Measurements from ENCODE around the gene WSCD2.

Gene WSCD2

DNA sequence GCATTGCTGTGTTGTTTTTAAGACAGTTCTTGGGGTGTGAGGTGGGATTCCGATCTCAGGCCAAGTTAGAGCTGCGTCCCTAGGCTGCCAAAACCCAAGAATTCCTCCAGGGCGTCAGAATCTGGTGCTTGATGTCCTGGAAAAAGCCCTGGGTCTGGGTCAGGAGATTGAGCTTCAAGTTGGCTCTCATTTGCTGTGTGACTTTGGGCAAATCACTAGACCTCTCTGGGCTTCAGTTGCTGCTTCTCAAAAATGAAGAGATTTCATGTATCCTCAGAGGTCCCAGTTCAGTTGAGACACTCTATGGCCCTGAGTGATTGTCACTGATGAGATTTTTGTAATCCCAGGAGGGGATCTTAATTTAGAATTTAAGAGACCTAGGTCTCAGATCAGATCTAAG is 1.9 kb downstream of the WSCD2 start:
- no peaks in the 10 kb centered on the region for H3K79me2 ChIP-seq (ENCODE audit: insufficient read depth, low read length)
- no peaks in the 10 kb centered on the region for H3K27me3 ChIP-seq (ENCODE audit: insufficient read depth, low read length, poor library complexity, severe bottlenecking)
- H3K9me3 ChIP-seq (ENCODE audit: insufficient read depth, low read depth, low read length) = no peaks in the 10 kb centered on the region
- TF ChIP-seq, protein P1, sequence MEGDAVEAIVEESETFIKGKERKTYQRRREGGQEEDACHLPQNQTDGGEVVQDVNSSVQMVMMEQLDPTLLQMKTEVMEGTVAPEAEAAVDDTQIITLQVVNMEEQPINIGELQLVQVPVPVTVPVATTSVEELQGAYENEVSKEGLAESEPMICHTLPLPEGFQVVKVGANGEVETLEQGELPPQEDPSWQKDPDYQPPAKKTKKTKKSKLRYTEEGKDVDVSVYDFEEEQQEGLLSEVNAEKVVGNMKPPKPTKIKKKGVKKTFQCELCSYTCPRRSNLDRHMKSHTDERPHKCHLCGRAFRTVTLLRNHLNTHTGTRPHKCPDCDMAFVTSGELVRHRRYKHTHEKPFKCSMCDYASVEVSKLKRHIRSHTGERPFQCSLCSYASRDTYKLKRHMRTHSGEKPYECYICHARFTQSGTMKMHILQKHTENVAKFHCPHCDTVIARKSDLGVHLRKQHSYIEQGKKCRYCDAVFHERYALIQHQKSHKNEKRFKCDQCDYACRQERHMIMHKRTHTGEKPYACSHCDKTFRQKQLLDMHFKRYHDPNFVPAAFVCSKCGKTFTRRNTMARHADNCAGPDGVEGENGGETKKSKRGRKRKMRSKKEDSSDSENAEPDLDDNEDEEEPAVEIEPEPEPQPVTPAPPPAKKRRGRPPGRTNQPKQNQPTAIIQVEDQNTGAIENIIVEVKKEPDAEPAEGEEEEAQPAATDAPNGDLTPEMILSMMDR (conservative IDR thresholded peaks at IDR 0.05; ENCODE audit: low read length) = no peak
- TF ChIP-seq EZH2phosphoT487 (IDR thresholded peaks at IDR 0.05; ENCODE audit: borderline replicate concordance) = no peak
- H3K36me3 ChIP-seq (ENCODE audit: insufficient read depth, low read length) = no peaks in the 10 kb centered on the region
- no peaks in the 10 kb centered on the region for H3K9me2 ChIP-seq (replicated peaks; ENCODE audit: low read depth, low read length)
- no peak overlapping the region for H3K4me3 ChIP-seq (ENCODE audit: low read length, poor library complexity, severe bottlenecking)
- no peak overlapping the region for H3K9ac ChIP-seq (ENCODE audit: low read depth, low read length, poor library complexity, severe bottlenecking)
- no peak overlapping the region for H3K4me2 ChIP-seq (ENCODE audit: low read depth, low read length, poor library complexity, severe bottlenecking)
- H2AFZ ChIP-seq (ENCODE audit: low read length) = no peak overlapping the region
- no peaks in the 10 kb centered on the region for H3F3A ChIP-seq (ENCODE audit: low read depth)
- H3K4me1 ChIP-seq (ENCODE audit: insufficient read depth, low read length, poor library complexity, severe bottlenecking) = no peaks in the 10 kb centered on the region
- H4K20me1 ChIP-seq (ENCODE audit: insufficient read depth, low read length, poor library complexity, severe bottlenecking) = no peaks in the 10 kb centered on the region

DNA sequence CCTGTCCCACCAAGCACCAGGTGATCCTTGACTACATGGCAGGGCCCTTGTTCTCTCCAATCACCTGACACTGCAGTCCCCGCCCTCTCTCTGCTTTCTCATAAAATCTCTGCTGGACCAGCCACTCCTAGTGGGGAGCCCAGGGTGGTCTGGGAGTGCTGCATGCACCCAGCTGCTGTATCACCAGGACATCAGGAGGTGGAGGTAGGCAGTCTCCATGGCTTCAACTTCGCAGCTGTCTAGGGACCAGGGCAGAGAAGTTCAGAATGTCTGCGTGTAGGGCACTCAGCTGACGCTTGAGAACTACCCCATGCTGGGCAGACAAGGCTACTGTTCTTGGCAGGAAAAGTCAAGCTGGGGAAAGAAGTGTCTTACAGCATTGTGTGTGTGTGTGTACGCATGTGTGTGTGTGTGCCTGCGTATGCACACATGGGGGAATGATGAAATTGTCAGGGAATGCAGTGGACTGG is 2.6 kb downstream of the WSCD2 start:
- H3K9me2 ChIP-seq (replicated peaks; ENCODE audit: low read depth, low read length) = no peaks in the 10 kb centered on the region
- no peaks in the 10 kb centered on the region for H3K9me3 ChIP-seq (ENCODE audit: insufficient read depth, low read depth, low read length)
- H3K4me1 ChIP-seq (ENCODE audit: insufficient read depth, low read length, poor library complexity, severe bottlenecking) = no peaks in the 10 kb centered on the region
- no peaks in the 10 kb centered on the region for H3K36me3 ChIP-seq (ENCODE audit: insufficient read depth, low read length)
- no peak overlapping the region for H2AFZ ChIP-seq (ENCODE audit: low read length)
- no peaks in the 10 kb centered on the region for H3F3A ChIP-seq (ENCODE audit: low read depth)
- H3K27me3 ChIP-seq (ENCODE audit: insufficient read depth, low read length, poor library complexity, severe bottlenecking) = no peaks in the 10 kb centered on the region
- no peak overlapping the region for H3K9ac ChIP-seq (ENCODE audit: low read depth, low read length, poor library complexity, severe bottlenecking)
- TF ChIP-seq EZH2phosphoT487 (IDR thresholded peaks at IDR 0.05; ENCODE audit: borderline replicate concordance) = no peak
- TF ChIP-seq, protein P1 (conservative IDR thresholded peaks at IDR 0.05; ENCODE audit: low read length) = no peak
- no peak overlapping the region for H3K4me3 ChIP-seq (ENCODE audit: low read length, poor library complexity, severe bottlenecking)
- H4K20me1 ChIP-seq (ENCODE audit: insufficient read depth, low read length, poor library complexity, severe bottlenecking) = no peaks in the 10 kb centered on the region
- H3K79me2 ChIP-seq (ENCODE audit: insufficient read depth, low read length) = no peaks in the 10 kb centered on the region
- H3K4me2 ChIP-seq (ENCODE audit: low read depth, low read length, poor library complexity, severe bottlenecking) = no peak overlapping the region

DNA sequence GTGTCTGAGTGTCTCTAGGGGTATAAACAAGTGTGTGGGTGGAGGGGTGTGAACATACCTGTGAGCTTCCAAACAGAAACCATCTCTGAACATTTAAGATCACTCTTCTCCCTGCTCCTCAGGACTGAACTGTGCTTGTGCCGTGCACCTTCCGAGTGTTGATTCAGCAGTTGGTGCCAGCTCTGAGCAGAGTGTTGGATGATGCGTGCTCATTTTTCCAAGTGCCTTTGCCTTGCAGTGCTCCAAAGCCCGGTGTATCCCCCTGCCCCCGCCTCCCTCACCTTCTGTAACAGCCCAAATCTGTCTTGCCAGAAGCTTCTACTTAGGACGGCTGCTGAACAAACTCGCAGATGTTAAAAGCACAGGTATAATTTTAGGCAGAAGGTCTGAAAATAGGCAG is 4.4 kb downstream of the WSCD2 start:
- no peak for TF ChIP-seq EZH2phosphoT487 (IDR thresholded peaks at IDR 0.05; ENCODE audit: borderline replicate concordance)
- TF ChIP-seq, protein P1 (conservative IDR thresholded peaks at IDR 0.05; ENCODE audit: low read length) = no peak
- no peak overlapping the region for H3K4me3 ChIP-seq (ENCODE audit: low read length, poor library complexity, severe bottlenecking)

More for the DNA sequence above, 4.4 kb downstream of the WSCD2 start:
- H3K4me1 ChIP-seq (ENCODE audit: insufficient read depth, low read length, poor library complexity, severe bottlenecking) = no peaks in the 10 kb centered on the region
- H2AFZ ChIP-seq (ENCODE audit: low read length) = no peak overlapping the region
- H3K4me2 ChIP-seq (ENCODE audit: low read depth, low read length, poor library complexity, severe bottlenecking) = no peak overlapping the region
- H3K27me3 ChIP-seq (ENCODE audit: insufficient read depth, low read length, poor library complexity, severe bottlenecking) = no peaks in the 10 kb centered on the region
- no peaks in the 10 kb centered on the region for H3K9me2 ChIP-seq (replicated peaks; ENCODE audit: low read depth, low read length)
- H3F3A ChIP-seq (ENCODE audit: low read depth) = no peaks in the 10 kb centered on the region
- no peaks in the 10 kb centered on the region for H4K20me1 ChIP-seq (ENCODE audit: insufficient read depth, low read length, poor library complexity, severe bottlenecking)
- H3K9me3 ChIP-seq (ENCODE audit: insufficient read depth, low read depth, low read length) = no peaks in the 10 kb centered on the region
- H3K9ac ChIP-seq (ENCODE audit: low read depth, low read length, poor library complexity, severe bottlenecking) = no peak overlapping the region
- H3K79me2 ChIP-seq (ENCODE audit: insufficient read depth, low read length) = no peaks in the 10 kb centered on the region
- H3K36me3 ChIP-seq (ENCODE audit: insufficient read depth, low read length) = no peaks in the 10 kb centered on the region

Data from Loucy (cell line).